Body of pancreas (tissue), 4 donors: ENCODE measurements around the gene SLC1A5.

ENCODE experiments used
- CTCF ChIP-seq, 7 experiments: fragments of 450-650 bp in 4 of 7; fragments of 200-600 bp in 3 of 7; sonication (generic) in 3 of 7; IDR thresholded peaks; one replicate each; pipeline ENCODE4 v1.5.1; 2016 to 2019; ENCODE audit warnings: antibody characterized with exemption in 7 of 7
- POLR2A ChIP-seq, 3 donors: fragments of 450-650 bp; IDR thresholded peaks; one replicate each; pipeline ENCODE4 v1.6.1; 2016; ENCODE audit warnings: antibody characterized with exemption in 3 of 3, mild to moderate bottlenecking in 2 of 3

GRCh38 chr19:46759817-46760333, 28.5 kb downstream of the SLC1A5 start:
- TF ChIP-seq POLR2A (IDR thresholded peaks at IDR 0.05), result no peak
- TF ChIP-seq CTCF (IDR thresholded peaks at IDR 0.05), result no peak
